Limb (tissue), 2 donors: Measurements from ENCODE around the gene SCYGR6.
"Not testable (repeated sequence)": the region's sequence is repeated elsewhere in the genome, so short reads cannot be mapped to it uniquely, and the experiment has no call there.

Experiments used
- DNase-seq, 2 donors: peaks; one replicate each; pipeline ENCODE4 v3.0.0-alpha.2; 2016; ENCODE audit errors: extremely low spot score in 2 of 2

Gene SCYGR6

GRCh38 chr2:227724394-227725039 is at the start of gene SCYGR6:
SCYGR6 (minus strand) TSS chr2:227724757; CDS start chr2:227724757, 0 bp downstream.
- no peak for DNase-seq

GRCh38 chr2:227774011-227774624 is 49.6 kb upstream of the SCYGR6 start:
- no peak for DNase-seq

GRCh38 chr2:227772932-227773331 is 48.4 kb upstream of the SCYGR6 start:
- no peak for DNase-seq

- no peak for DNase-seq
Observed at GRCh38 chr2:227772197-227772661, 47.7 kb upstream of the SCYGR6 start.

- DNase-seq: no peak
Observed at GRCh38 chr2:227767830-227768229, 43.3 kb upstream of the SCYGR6 start.

GRCh38 chr2:227766373-227766883 is 41.9 kb upstream of the SCYGR6 start:
- peak; percentile 75 to 81 for DNase-seq

- DNase-seq: no peak
Observed at GRCh38 chr2:227765788-227766372, 41.3 kb upstream of the SCYGR6 start.

GRCh38 chr2:227761740-227762476 is 37.4 kb upstream of the SCYGR6 start:
- peak in 1 of 2 donors; percentile 7 for DNase-seq

GRCh38 chr2:227759411-227760118 is 35.0 kb upstream of the SCYGR6 start:
- no peak for DNase-seq

- not testable (repeated sequence) for DNase-seq
Observed at GRCh38 chr2:227756261-227756660, 31.7 kb upstream of the SCYGR6 start.

GRCh38 chr2:227748079-227748478 is 23.5 kb upstream of the SCYGR6 start:
- no peak for DNase-seq

GRCh38 chr2:227745594-227745993 is 21.0 kb upstream of the SCYGR6 start, which contains the start of gene SCYGR8:
SCYGR8 (plus strand) TSS chr2:227745894; CDS start chr2:227745894, 0 bp downstream.
- no peak for DNase-seq

- DNase-seq: not testable (repeated sequence)
Observed at GRCh38 chr2:227740705-227741104, 16.1 kb upstream of the SCYGR6 start.

GRCh38 chr2:227739351-227739750 is 14.8 kb upstream of the SCYGR6 start:
- no peak for DNase-seq

- no peak for DNase-seq
Observed at GRCh38 chr2:227728035-227728434, 3.5 kb upstream of the SCYGR6 start, which contains the start of gene SCYGR7. SCYGR7 (plus strand) TSS chr2:227728335; CDS start chr2:227728335, 0 bp downstream.

- not testable (repeated sequence) for DNase-seq
Observed at GRCh38 chr2:227722821-227723220, 1.7 kb downstream of the SCYGR6 start.

GRCh38 chr2:227720680-227721079 is 3.9 kb downstream of the SCYGR6 start:
- DNase-seq: no peak

GRCh38 chr2:227719641-227720040 is 4.9 kb downstream of the SCYGR6 start:
- no peak for DNase-seq

- DNase-seq: peak; percentile 88 to 91
Observed at GRCh38 chr2:227717687-227718567, 6.6 kb downstream of the SCYGR6 start, which contains the start of gene SLC19A3. SLC19A3 (minus strand) TSS chr2:227718028; CDS start chr2:227702318, 15,710 bp downstream.

GRCh38 chr2:227716501-227716900 is 8.1 kb downstream of the SCYGR6 start:
- DNase-seq: no peak
